Superior temporal gyrus (tissue), 1 donor: Measurements from ENCODE around the gene TCERG1L.

Source experiments
- DNase-seq: peaks from one replicate; pipeline ENCODE4 v3.0.0-alpha.2; 2016; ENCODE audit errors: extremely low spot score

TCERG1L gene

GRCh38 chr10:131207176-131207575, 104.3 kb downstream of the TCERG1L start:
- no peak for DNase-seq

- no peak for DNase-seq
Observed at GRCh38 chr10:131206111-131206995, 105.2 kb downstream of the TCERG1L start.

- DNase-seq, result no peak
Observed at GRCh38 chr10:131205556-131205955, 106.0 kb downstream of the TCERG1L start.

GRCh38 chr10:131204406-131205152, 106.9 kb downstream of the TCERG1L start:
- no peak for DNase-seq

GRCh38 chr10:131203456-131204357, 107.8 kb downstream of the TCERG1L start:
- no peak for DNase-seq

GRCh38 chr10:131202990-131203389, 108.5 kb downstream of the TCERG1L start:
- no peak for DNase-seq

- no peak for DNase-seq
Observed at GRCh38 chr10:131201741-131202515, 109.6 kb downstream of the TCERG1L start.

- DNase-seq, result no peak
Observed at GRCh38 chr10:131200856-131201470, 110.6 kb downstream of the TCERG1L start.

- no peak for DNase-seq
Observed at GRCh38 chr10:131199646-131200045, 111.9 kb downstream of the TCERG1L start.

GRCh38 chr10:131198843-131199242, 112.7 kb downstream of the TCERG1L start:
- DNase-seq, result no peak

GRCh38 chr10:131198401-131198800, 113.1 kb downstream of the TCERG1L start:
- no peak for DNase-seq

- no peak for DNase-seq
Observed at GRCh38 chr10:131196176-131196885, 115.2 kb downstream of the TCERG1L start.

- no peak for DNase-seq
Observed at GRCh38 chr10:131195558-131196159, 115.9 kb downstream of the TCERG1L start.

- no peak for DNase-seq
Observed at GRCh38 chr10:131195116-131195515, 116.4 kb downstream of the TCERG1L start.

- DNase-seq, result no peak
Observed at GRCh38 chr10:131193923-131194322, 117.6 kb downstream of the TCERG1L start.

- DNase-seq, result no peak
Observed at GRCh38 chr10:131188494-131188893, 123.0 kb downstream of the TCERG1L start.

- DNase-seq, result no peak
Observed at GRCh38 chr10:131187926-131188325, 123.6 kb downstream of the TCERG1L start.

- DNase-seq, result no peak
Observed at GRCh38 chr10:131187274-131187673, 124.2 kb downstream of the TCERG1L start.

GRCh38 chr10:131186547-131187253, 124.8 kb downstream of the TCERG1L start:
- no peak for DNase-seq
